HG02759 (cell line): ENCODE measurements around the gene TXNL1.

ENCODE experiments used
- ATAC-seq: cut with Tn5 transposase; IDR thresholded peaks from one replicate; pipeline ENCODE4 v1.9.1; 2021; ENCODE audit warnings: mild to moderate bottlenecking, moderate library complexity; ENCODE audit not compliant: unreplicated experiment

The TXNL1 gene

DNA sequence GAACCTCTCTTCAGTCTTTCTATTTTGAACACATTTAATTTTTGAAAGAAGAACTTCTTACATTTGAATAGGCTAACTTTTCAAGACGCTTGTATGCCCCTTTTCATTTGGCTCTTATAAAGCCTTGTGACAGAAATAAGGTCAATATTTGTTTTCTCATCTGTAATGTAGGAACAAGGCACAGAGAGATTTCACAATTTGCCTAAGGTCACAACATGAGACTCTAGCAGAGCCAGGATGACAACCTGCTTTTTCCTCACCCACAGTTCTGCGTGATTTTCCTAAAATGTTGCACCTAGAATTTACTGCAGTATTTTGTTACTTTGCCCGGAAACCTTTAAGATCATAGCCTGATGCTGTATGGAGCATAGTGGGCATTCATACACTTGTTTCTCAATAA is 67.4 kb downstream of the TXNL1 start:
- no peak for ATAC-seq

DNA sequence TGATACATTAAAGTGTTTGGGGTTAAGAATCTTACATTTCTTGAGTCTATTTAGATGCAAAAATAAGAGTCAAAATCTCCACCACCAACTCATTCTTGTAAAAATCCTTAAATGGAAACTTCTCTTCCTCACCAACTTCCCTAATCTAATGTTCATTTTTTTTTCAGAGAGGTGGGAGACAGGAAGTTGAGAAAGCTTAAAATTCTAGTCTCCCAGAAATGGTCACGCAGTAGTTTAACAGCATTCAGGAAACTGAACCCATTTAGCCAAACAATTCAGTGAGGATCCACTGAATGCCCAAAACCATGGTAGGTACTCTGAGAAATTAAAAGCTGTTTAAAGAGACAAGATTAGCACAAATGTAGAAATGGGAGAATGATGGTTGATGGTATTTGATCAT is 69.0 kb downstream of the TXNL1 start:
- no peak for ATAC-seq

DNA sequence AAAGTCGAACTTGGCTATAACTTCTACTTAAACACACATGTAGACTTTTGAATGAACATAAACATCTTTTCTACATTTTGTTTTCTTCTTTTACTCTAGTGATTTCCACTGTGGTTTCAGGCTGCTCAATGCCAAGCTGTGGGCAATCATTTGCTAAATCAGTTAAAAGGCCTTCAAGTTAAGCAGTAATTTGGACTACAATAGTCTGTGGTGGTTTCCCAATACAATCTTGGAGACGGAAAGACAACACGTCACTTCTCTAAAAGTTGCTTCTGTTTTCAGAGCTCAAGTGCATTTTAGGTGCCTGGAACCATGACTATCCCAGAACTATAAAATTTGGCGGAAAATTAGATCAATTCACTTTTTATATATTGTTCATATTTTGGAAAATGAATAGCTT is 69.4 kb downstream of the TXNL1 start:
- no peak for ATAC-seq

DNA sequence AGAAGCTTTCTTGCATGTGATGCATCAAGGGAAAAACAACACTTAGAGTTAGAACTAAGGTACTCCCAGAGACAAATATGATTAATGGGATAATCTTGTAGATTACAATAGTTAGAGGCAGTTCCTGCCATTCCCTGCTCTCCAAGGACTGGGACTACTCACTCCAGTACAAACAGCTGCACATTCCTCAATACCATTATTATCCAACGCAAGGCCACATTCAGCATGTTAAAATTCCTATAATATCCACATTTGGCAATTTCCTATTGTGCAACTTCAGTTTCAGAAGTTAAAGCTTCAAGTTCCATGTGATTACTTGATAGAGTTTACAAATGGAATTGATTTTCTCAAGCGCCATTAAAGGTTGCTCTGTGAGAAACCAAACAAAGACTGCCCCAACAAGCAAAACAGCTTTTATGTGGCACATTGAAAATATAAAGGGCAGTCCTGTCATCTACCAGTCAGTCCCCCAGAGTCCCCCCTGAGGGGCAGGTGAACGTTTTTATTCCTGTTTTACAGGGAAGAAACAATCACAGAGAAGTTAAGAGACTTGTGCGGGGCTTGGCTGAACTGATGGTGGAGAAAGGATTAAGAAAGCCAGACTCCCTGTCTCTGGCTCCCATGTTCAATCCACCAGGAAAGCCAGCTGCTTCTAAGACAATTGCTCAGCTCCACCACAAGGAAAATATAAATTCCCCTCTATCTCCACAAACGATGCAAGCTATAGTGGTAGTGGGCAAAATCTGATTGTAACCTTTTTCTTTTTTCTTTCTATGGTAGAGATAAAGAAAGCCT is 72.6 kb downstream of the TXNL1 start:
- ATAC-seq = no peak

DNA sequence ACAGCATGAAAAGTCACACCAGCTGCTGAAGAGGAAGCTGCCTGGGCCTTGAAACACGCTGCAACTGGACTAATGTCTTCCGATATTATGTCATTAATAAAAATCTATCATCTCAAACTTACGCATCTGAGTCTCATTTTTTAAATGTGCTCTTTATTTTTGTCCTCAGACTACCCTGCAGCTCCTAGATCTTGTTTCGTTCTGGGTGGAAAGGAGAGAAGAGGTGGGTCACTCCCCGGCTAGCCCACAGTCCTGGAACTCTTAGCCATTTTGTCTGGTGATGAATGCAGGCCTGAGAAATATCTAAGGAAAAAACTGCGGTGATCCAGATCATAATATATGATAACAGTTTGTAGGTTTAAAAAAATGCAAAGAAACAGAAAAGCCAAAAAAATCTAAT is 73.3 kb downstream of the TXNL1 start:
- ATAC-seq = no peak

DNA sequence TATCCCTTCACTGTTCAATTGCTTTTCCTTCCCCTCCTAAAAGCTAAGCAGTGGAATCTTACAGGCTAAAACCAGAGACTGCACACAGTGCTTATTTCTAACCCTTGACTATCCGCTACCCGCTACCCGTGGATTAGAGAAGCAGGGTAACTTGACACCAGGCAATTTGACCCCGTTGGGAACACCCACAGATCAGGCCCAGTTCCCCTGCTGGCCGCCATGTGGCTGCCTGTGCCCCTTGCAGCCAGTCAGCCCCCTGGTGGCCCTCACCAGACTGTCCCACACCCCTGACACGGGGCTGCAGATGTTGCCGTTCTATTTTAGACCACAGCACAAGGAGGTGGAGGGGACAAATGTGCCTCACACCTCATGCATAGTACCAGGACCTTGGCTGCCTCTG is 74.8 kb downstream of the TXNL1 start:
- no peak for ATAC-seq

DNA sequence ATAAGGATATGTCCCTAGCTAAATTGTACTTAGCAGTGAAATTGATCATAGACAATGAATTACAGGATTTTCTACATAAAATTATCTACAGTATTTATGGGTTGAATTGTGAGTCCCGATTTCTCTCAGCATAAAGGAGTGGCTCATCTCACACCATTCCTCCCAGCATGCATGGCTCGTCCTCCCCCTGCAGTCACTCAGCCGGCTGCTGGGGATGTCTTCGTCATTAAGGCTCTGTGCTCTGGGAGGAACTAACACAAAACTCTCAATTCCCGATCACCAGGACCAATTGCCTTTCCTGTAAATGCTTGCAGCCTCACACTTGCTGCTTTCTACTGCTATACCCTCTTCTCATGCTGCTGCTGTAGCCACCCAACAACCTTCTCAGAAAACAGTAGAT is 75.9 kb downstream of the TXNL1 start:
- ATAC-seq = no peak

DNA sequence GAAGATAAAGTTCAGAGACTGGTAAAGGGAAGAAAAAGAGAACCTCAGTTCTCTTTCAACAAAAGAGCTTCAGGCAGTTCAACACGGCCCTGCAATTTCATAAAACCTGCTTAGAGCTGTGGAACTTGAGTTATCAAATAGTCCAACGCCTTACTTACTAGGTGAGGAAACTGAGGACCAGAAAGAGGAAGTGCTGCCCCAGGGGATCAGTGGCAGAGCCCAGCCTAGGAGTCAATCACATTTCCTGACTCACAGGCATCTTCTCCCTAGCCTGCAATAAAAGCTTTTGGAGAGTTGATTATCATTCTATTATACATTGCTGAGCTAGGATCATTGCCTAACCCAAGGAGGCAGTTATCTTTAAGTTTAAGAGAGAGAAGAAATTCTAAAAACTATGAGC is 77.4 kb downstream of the TXNL1 start:
- ATAC-seq = no peak

DNA sequence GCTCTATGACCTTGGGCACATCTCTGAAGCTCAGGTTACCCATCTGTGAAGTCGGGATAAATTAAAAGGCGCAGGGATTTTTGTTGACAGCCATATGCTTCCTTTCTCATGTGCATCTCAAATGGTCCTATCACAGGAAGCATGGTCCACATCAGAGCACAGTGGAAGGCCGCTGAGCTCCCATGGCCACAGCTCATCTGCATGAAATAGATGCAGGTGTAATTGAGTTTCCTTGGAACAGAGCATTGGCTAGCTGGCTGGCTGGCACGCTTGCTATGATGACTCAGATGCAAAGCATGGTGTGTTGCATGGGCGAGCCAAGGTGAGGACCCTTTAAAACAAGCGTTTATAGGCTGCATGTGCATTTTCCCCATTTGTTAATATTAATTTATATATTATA is 79.3 kb downstream of the TXNL1 start:
- ATAC-seq = no peak

DNA sequence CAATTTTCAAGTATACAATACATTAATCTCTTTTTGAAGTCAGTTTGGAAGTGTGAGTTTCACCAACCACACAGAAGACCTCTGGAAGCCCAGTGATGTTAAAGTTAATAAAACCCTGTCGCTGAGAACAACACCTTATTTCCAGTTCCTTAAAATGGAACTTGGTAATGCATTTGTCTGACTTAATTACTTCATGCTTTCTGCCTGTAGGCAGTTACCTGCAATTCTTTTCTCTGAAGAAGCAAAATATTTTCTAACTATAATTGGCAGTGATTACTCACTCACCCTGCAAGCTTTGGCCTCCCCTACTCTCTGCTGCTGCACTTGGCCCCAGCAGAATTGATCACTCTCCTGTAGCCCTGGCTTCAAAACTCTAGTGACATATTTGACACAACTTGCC is 81.5 kb downstream of the TXNL1 start:
- no peak for ATAC-seq

DNA sequence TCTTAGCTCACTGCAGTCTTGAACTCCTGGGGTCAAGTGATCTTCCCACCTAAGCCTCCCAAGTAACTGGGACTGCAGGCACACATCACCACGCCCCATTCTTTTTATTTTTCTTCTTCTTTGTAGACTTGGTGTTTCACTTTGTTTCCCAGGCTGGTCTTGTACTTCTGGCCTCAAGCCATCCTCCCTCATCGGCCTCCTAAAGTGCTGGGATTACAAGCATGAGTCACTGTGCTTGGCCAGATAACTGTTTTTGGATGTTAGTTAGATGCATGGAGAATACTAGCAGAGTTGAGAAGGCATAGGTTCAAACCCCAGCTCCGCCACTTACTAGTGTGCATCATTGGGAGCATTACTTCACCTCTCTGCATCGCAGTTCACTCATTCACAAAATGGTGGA is 88.3 kb downstream of the TXNL1 start:
- ATAC-seq = no peak
